Glutamatergic neuron (in vitro differentiated cells): Measurements from ENCODE around the gene C22orf31. TPM values are rescaled to one million over a fixed set of nuclear protein-coding genes. Genes with fewer than 3 reads are reported as not detected.

ENCODE experiments used
- DNase-seq: peaks from one replicate; pipeline ENCODE4 v3.0.0; 2022
- H3K27ac Mint-ChIP-seq: one replicate; pipeline ENCODE4 v1.8.0; 2020; ENCODE audit warnings: mild to moderate bottlenecking, mixed read lengths, inconsistent platforms; ENCODE audit not compliant: unreplicated experiment
- H3K27me3 Mint-ChIP-seq: one replicate; pipeline ENCODE4 v1.8.0; 2020; ENCODE audit warnings: mild to moderate bottlenecking, moderate library complexity, mixed read lengths, inconsistent platforms; ENCODE audit not compliant: unreplicated experiment
- H3K36me3 Mint-ChIP-seq: one replicate; pipeline ENCODE4 v1.8.0; 2020; ENCODE audit warnings: mild to moderate bottlenecking, mixed read lengths, inconsistent platforms; ENCODE audit not compliant: unreplicated experiment
- H3K4me1 Mint-ChIP-seq: one replicate; pipeline ENCODE4 v1.8.0; 2020; ENCODE audit warnings: mild to moderate bottlenecking, low read depth, mixed read lengths, inconsistent platforms; ENCODE audit not compliant: unreplicated experiment
- H3K4me3 Mint-ChIP-seq: one replicate; pipeline ENCODE4 v1.8.0; 2020; ENCODE audit warnings: mild to moderate bottlenecking, mixed read lengths, inconsistent platforms; ENCODE audit not compliant: unreplicated experiment
- H3K9me3 Mint-ChIP-seq: one replicate; pipeline ENCODE4 v1.8.0; 2020; ENCODE audit warnings: mild to moderate bottlenecking, moderate library complexity, mixed read lengths, inconsistent platforms; ENCODE audit not compliant: unreplicated experiment
- CTCF ChIP-seq: fragments of 200-600 bp; sonication (generic); IDR thresholded peaks from one replicate; pipeline ENCODE4 v1.5.0; 2021; ENCODE audit not compliant: partially characterized antibody, unreplicated experiment
- total RNA-seq: library from RNA; stranded (reverse); fragmentation: NEBNext Ultra II Directional; extraction: Animal tissue kit (Norgen Biotek cat#: 25700); gene quantifications from one replicate; pipeline ENCODE4 v1.2.1, GENCODE V29; 2021; ENCODE audit not compliant: unreplicated experiment

Gene C22orf31
- total RNA-seq, 1 donor from 2014 or later: not detected

GRCh38 chr22:29082826-29083545 is 21.4 kb upstream of the C22orf31 start:
- no peak for DNase-seq
- Mint-ChIP-seq H3K36me3 (no peaks in the 10 kb centered on the region), H3K9me3 (peaks cover 4% of the 10 kb centered on the region), H3K27me3 (peaks cover 4% of the 10 kb centered on the region), H3K4me3 (peak overlapping the region; percentile 38), H3K27ac (peak overlapping the region; percentile 84), H3K4me1 (peaks cover 49% of the 10 kb centered on the region)
- no peak for TF ChIP-seq CTCF

GRCh38 chr22:29081517-29082236 is 20.0 kb upstream of the C22orf31 start:
- H3K27ac Mint-ChIP-seq: peak overlapping the region; percentile 45
- peaks cover 4% of the 10 kb centered on the region for H3K9me3 Mint-ChIP-seq
- no peaks in the 10 kb centered on the region for H3K36me3 Mint-ChIP-seq
- no peak for TF ChIP-seq CTCF
- H3K4me1 Mint-ChIP-seq: peaks cover 51% of the 10 kb centered on the region
- peaks cover 4% of the 10 kb centered on the region for H3K27me3 Mint-ChIP-seq
- no peak for DNase-seq
- no peak overlapping the region for H3K4me3 Mint-ChIP-seq

GRCh38 chr22:29080106-29080975 is 18.7 kb upstream of the C22orf31 start:
- no peak for TF ChIP-seq CTCF
- H3K27me3 Mint-ChIP-seq: peaks cover 4% of the 10 kb centered on the region
- H3K27ac Mint-ChIP-seq: peak overlapping the region; percentile 93
- peak; percentile 23 for DNase-seq
- peaks cover 4% of the 10 kb centered on the region for H3K9me3 Mint-ChIP-seq
- no peaks in the 10 kb centered on the region for H3K36me3 Mint-ChIP-seq
- H3K4me3 Mint-ChIP-seq: peak overlapping the region; percentile 69
- H3K4me1 Mint-ChIP-seq: peaks cover 51% of the 10 kb centered on the region

- no peak overlapping the region for H3K4me3 Mint-ChIP-seq
- H3K4me1 Mint-ChIP-seq: peaks cover 47% of the 10 kb centered on the region
- no peak for TF ChIP-seq CTCF
- peak; percentile 23 for DNase-seq
- peaks cover 4% of the 10 kb centered on the region for H3K9me3 Mint-ChIP-seq
- H3K27ac Mint-ChIP-seq: peak overlapping the region; percentile 75
- peaks cover 7% of the 10 kb centered on the region for H3K27me3 Mint-ChIP-seq
- no peaks in the 10 kb centered on the region for H3K36me3 Mint-ChIP-seq
These were observed 17.7 kb upstream of the C22orf31 start for GRCh38 chr22:29079218-29079901.
